HPDE6-E6E7 (cell line): Measurements from ENCODE around the gene AXIN1.
"Not testable (repeated sequence)": the region's sequence is repeated elsewhere in the genome, so short reads cannot be mapped to it uniquely, and the experiment has no call there.

Experiments used
- DNase-seq: peaks from one replicate; pipeline ENCODE4 v3.0.0; 2011; ENCODE audit warnings: missing footprints; ENCODE audit errors: extremely low spot score

The AXIN1 gene, protein sequence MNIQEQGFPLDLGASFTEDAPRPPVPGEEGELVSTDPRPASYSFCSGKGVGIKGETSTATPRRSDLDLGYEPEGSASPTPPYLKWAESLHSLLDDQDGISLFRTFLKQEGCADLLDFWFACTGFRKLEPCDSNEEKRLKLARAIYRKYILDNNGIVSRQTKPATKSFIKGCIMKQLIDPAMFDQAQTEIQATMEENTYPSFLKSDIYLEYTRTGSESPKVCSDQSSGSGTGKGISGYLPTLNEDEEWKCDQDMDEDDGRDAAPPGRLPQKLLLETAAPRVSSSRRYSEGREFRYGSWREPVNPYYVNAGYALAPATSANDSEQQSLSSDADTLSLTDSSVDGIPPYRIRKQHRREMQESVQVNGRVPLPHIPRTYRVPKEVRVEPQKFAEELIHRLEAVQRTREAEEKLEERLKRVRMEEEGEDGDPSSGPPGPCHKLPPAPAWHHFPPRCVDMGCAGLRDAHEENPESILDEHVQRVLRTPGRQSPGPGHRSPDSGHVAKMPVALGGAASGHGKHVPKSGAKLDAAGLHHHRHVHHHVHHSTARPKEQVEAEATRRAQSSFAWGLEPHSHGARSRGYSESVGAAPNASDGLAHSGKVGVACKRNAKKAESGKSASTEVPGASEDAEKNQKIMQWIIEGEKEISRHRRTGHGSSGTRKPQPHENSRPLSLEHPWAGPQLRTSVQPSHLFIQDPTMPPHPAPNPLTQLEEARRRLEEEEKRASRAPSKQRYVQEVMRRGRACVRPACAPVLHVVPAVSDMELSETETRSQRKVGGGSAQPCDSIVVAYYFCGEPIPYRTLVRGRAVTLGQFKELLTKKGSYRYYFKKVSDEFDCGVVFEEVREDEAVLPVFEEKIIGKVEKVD

DNA sequence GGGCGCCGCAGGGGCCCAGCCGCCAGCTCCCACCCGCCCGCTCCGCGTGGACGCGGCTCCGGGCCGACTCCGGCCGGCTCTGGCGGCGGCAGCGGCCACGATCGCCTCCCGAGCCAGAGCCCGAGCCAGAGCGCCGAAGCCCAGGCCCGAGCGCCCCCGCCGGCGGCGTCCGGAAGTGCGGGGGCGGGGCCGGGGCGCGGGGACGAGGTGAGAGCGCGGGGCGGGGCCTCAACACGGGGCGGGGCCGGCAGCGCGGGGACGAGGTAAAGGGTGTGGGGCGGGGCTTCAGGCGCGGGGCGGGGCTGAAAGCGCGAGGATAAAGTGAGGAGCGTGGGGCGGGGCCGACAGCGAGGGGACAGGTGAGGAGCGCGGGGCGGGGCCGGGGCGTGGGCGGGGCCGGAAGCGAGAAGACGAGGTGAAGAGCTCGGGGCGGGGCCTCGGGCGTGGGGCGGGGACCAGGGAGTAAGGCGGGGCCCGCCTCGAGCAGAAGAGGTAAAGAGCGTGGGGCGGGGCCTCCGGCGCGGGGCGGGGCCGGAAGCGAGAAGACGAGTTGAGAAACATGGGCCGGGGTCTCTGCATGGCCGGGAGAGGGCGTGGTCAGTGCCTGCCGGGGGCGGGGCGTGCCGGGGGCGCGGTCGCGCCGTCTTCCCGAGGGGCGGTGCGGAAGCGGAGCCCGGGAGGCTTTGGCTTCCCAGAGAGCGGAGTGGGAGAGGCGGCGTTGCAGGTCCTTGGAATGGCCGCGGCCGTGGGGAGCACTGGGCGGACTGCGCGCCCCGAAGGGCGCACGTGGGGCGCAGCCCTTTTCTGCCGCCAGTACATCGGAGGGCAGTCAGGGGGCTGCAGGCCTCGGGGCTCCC lies at the start of gene AXIN1:
TSS of gene AXIN1 (minus strand) at position 177 of the 857 bp plus-strand sequence. CDS start 5,698 bp downstream, outside the sequence.
- peak; percentile 60 for DNase-seq

DNA sequence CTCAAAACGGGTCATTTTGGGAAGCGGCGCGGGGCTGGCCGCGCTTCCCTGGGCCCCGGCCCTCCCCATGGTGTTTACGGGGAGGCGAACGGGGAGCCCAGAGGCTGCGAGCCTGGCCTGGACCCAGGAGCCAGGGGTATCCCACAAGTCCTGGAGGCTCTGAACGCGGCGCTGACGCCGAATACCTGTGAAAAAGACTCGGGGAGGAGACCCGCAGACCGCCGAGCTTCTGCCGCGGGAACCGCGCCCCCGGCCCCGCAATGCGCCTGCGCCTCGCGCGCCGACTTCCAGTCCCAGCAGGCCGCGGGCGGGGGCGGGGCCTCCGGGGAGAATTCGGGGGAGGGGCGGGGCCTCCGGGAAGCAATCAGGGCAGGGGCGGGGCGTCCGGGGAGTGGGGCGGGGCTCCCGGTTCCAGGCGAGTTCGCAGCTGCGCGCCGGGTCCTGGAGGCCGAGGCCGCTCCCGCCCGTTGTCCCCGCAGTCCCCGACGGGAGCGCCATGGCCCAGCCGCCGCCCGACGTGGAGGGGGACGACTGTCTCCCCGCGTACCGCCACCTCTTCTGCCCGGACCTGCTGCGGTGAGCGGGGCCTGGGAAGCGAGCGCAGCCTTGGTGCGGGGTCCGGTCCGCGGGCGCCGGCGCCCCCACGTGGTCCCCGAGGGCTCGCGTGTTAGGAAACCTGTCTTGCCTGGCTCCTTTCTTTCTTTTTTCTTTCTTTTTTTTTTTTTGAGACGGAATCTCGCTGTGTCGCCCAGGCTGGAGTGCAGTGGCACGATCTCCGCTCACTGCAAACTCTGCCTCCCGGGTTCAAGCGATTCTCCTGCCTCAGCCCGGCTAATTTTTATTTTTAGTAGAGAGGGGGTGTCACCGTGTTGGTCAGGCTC lies 49.2 kb upstream of the AXIN1 start, which contains the start of gene DECR2:
TSS of gene DECR2 (plus strand) at position 418 of the 881 bp plus-strand sequence. CDS start at position 497, 79 bp downstream.
- peak; percentile 66 for DNase-seq

GRCh38 chr16:400061-400591 lies 47.6 kb upstream of the AXIN1 start:
- DNase-seq, result no peak

DNA sequence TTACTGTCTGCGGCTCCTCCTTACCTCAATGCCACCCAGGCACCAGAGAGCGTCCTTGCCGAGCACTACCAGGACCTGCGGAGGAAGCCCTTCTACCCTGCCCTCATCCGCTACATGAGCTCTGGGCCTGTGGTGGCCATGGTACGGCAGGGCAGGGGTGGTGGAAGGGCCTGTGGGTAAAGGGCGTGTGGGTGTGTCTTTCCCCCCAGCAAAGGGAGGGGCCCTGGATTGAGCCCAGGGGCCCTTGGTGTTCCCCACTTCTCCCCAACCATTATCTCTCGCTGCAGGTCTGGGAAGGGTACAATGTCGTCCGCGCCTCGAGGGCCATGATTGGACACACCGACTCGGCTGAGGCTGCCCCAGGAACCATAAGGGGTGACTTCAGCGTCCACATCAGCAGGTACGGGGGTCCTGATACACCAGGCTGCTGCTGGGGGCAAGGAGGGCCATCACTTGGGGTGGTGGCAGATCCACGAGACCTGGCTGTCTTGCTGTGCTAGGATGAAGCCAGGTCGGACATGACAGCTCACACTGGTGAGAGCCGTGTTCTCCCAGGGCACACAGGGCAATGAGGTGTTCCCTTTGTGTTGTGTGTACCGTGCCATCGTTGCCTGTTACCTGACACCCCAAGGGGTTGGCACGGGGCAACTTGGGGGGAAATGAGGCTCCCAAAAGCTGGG lies 47.0 kb upstream of the AXIN1 start:
- DNase-seq, result no peak

DNA sequence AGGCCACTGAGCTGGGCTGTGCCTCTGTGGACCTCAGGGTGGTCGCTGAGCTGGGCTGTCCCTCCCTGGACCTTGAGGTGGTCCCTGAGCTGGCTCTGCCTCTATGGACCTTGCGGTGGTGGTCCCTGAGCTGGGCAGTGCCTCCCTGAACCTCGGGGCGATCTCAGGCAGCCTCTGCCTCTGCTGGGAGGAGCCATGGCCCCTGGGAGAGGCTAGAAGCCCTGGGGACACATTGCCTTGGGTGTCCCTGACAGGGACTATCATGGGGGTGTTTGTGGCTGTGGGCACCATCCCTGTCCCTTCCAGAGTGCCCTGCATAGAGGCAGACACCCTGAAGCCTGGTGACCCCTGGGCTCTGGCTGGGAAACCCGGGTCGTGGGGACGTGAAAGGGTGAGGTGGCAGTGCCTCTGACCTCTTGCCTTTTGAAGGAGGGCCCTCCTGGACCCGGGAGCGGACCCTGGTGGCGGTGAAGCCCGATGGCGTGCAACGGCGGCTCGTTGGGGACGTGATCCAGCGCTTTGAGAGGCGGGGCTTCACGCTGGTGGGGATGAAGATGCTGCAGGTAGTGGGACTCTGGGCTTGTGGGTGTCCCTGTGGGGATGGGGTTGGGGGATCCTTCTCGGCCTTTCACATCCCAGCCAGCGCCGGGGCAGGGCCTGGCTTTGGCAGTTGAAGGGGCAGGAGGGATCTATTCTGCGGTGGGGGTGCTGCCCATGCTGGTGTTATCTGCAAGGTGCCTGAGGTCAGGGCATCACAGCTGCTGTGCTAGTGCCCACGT lies 46.2 kb upstream of the AXIN1 start:
- no peak for DNase-seq

DNA sequence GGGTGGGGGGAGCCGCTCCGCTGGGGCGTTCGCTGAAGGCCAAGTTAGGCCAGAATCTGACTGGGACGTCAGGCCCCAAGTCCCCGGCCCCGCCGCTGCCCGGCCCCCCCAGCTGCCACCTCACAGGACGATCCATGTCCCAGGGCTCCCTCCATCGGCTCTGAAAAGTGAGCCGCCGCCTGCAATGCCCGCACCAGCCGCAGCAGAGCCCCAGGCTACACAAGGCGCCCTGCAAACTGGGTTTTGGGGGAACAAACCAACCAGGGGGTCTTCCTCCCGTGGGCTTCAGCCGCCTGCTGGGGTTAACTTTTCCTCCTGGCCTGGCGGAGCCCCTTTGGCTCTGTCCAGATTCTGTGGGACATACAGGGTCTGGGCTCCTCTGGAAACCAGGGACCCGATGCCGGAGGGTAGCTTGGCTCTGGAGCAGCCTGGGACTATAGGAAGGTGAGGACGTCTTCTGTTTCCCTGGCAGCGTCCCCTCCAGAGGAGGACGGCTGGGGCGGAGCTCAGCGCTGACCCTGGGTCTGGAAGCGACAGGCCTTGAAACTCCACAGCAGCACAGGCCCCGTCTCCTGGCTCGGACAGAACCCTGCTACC lies 45.3 kb upstream of the AXIN1 start:
- DNase-seq, result peak; percentile 70

- DNase-seq, result no peak
Measured at GRCh38 chr16:397135-397661, 44.7 kb upstream of the AXIN1 start, which contains the start of gene NME4. NME4 (plus strand) TSS chr16:397199; CDS start chr16:397223, 24 bp downstream.

DNA sequence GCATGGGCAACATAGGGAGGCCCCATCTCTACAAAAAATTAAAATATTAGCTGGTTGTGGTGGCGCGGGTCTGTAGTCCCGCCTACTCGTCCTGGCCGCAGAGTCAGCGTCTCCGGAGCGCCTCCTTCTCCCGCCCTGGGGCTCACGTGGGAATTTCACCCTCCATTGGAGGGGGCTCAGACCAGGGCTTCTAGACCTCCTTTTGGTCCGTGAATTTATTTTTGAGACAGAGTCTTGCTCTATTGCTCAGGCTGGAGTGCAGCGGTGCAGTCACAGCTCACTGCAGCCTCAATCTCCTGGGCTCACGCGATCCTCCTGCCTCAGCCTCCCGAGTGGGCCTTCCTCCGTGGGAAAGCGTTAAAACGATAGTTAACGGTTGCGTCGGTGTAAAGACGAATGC lies 44.1 kb upstream of the AXIN1 start:
- DNase-seq, result no peak

DNA sequence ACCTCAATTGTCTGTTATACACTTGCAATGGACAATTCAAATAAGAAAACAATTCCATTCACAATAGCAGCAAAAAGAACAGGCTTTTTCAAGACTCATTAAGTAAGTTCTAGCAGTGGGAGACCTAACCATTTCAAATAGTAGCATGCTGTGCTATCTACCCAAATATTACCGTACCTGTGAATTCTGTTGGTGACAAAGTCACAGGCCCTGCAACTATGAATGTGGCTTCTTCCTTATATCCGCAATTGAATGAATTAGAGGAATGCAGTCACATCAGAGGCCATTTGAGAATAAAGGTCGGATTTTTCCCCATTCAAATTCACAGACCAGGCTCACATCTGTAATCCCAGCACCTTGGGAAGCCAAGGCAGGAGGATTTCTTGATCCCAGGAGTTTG lies 43.7 kb upstream of the AXIN1 start:
- DNase-seq, result no peak

DNA sequence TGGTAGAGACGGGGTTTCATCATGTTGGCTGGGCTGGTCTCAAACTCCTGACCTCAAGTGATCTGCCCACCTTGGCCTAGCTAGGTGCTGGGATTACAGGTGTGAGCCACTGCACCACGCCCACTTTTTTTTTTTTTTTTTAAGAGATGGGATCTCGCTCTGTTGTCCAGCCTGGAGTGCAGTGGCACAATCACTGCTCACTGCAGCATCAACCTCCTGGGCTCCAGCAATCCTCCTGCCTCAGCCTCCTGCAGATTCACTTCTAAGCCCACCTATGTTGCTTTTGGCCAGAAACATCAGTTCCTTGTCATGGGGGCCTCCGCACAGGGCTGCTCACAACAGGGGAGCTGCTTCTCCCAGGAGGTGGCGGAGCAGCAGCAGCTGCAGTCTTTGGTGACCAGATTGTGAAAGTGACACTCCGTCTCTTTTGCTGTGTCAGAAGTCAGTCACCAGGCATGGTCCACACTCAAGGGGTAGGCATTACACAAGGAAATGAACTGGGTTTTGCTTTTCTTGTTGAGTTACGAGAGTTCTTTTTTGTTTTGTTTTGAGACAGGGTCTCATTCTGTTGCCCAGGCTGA lies 40.0 kb upstream of the AXIN1 start:
- DNase-seq, result no peak

GRCh38 chr16:391885-392335 lies 39.4 kb upstream of the AXIN1 start:
- DNase-seq, result no peak

- no peak for DNase-seq
Measured at GRCh38 chr16:389352-389751, 36.8 kb upstream of the AXIN1 start.

DNA sequence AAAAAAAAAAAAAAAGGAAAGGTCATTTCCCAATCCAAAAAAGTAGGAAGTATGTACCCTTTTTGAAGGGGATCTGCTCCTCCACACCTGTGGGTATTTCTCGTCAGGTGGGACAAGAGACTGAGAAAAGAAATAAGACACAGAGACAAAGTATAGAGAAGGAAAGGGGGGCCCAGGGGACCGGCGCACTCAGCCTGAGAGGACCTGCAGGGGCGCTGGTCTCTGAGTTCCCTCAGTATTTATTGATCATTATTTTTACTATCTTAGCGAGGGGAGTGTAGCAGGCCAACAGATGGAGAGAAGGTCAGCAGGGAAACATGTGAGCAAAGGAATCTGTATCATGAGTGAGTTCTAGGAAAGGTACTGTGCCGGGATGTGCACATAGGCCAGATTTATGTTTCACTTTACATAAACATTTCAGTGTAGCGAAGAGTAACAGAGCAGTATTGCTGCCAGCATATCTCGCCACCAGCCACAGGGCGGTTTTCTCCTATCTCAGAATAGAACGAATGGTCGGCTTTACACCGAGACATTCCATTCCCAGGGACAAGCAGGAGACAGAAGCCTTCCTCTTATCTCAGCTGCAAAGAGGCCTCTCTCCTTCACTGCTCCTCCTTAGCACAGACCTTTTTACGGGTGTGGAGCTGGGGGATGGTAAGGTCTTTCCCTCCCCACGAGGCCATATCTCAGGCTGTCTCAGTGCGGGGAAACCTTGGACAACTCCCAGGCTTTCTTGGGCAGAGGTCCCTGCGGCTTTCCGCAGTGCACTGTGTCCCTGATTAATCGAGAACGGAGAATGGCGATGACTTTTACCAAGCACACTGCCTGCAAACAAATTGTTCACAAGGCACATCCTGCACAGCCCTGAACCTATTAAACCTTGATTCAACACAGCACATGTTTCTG lies 35.5 kb upstream of the AXIN1 start:
- not testable (repeated sequence) for DNase-seq

DNA sequence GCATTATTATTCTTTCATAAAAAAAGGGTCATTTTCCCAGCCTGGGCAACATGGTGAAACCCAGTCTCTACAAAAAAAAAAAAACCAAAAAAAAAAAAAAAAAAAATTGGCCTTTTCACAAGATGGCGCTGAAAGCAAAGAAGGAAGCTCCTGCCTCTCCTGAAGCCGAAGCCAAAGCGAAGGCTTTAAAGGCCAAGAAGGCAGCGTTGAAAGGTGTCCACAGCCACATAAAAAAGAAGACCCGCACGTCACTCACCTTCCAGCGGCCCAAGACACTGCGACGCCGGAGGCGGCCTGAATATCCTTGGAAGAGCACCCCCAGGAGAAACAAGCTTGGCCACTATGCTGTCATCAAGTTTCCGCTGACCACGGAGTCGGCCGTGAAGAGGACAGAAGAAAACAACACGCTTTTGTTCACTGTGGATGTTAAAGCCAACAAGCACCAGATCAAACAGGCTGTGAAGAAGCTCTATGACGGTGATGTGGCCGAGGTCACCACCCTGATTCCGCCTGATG lies 34.2 kb upstream of the AXIN1 start:
- no peak for DNase-seq

DNA sequence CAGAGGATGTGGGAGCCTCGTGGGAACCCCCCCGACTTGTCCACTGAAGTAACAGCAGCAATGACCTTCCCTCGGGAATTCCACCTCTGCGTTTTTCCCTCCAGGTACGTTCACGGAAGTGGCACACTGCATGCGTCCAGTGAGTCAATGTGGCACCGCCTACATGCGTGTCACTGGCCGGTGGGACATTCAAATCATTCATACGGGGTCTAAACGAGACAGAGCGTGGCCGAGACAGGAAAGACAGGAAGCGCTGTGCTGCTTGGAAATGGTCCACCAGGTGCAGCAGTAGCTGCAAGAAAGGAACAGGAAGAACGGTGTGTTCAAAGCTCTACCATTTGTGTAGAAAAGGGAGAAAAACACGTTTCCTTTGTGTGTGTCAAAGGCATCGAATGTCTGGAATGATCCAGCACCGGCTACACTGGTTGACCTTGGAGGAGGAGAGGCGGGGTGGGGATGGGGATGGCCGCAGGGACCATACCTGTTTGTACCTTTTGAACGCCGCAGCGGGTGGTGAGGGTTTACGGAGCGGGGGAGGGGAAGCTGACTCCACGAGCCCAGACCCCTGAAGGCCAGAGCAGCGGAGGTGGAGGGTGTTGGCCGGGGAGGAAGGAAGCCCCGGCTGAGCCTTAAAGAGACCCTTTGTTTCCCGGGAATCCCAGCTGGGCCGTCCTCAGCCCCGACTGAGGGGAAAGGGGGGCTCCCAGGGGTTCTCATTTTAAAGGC lies 31.0 kb upstream of the AXIN1 start:
- DNase-seq, result no peak
